Stimulated activated naive CD8-positive, alpha-beta T cell treated with anti-CD3 and anti-CD28 coated beads, Interleukin-15, amount 100 ng/mL, for 72 hours (primary cell): ENCODE measurements around the gene RFT1.

Experiments used
- ATAC-seq: fragments of 150-1000 bp; cut with Tn5 transposase; 2 replicates; pipeline ENCODE4 v1.10.0; 2021; ENCODE audit warnings: mild to moderate bottlenecking, moderate library complexity
- DNase-seq, 2 donors: peaks; one replicate each; pipeline ENCODE4 v3.0.0; 2021 to 2022
- H3K27ac Mint-ChIP-seq, 2 donors: one replicate each; pipeline ENCODE4 v1.8.0; 2022; ENCODE audit warnings: mild to moderate bottlenecking in 2 of 2, mixed read lengths in 2 of 2, moderate library complexity in 2 of 2
- H3K27me3 Mint-ChIP-seq: one replicate; pipeline ENCODE4 v1.8.0; 2022; ENCODE audit warnings: mixed read lengths
- H3K4me1 Mint-ChIP-seq: one replicate; pipeline ENCODE4 v1.8.0; 2022; ENCODE audit warnings: mild to moderate bottlenecking, mixed read lengths
- H3K4me3 Mint-ChIP-seq, 2 donors: one replicate each; pipeline ENCODE4 v1.8.0; 2022; ENCODE audit warnings: mild to moderate bottlenecking in 2 of 2, mixed read lengths in 2 of 2, moderate library complexity in 1 of 2
- H3K9me3 Mint-ChIP-seq, 2 donors: one replicate each; pipeline ENCODE4 v1.8.0; 2022; ENCODE audit warnings: mixed read lengths in 2 of 2

Gene RFT1

GRCh38 chr3:53146319-53146891, 16.2 kb upstream of the RFT1 start:
- no peak overlapping the region for H3K4me3 Mint-ChIP-seq
- no peaks in the 10 kb centered on the region for H3K27me3 Mint-ChIP-seq
- ATAC-seq (no peak), DNase-seq (no peak)
- no peak overlapping the region for H3K27ac Mint-ChIP-seq
- H3K4me1 Mint-ChIP-seq = no peaks in the 10 kb centered on the region
- no peaks in the 10 kb centered on the region for H3K9me3 Mint-ChIP-seq

DNA sequence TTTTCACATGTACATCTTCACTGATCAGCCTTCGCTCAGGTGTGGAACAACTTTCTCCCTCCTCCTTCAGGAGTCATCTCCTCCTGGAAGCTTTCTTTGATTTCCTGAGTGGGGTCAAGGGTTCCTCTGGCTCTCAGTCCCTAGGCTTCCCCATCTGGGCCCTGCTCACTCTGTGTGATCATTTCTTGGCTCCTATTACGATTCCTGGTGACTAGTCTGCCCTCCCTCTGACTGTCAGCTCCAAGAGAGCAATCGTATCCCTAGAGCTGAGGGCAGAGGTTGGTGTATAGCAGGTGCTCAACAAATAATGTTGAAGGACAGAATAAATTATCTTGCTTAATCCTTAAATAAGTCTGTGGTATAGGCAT, 15.5 kb upstream of the RFT1 start:
- Mint-ChIP-seq H3K27me3 (no peaks in the 10 kb centered on the region), H3K4me1 (no peaks in the 10 kb centered on the region), H3K4me3 (no peak overlapping the region), H3K27ac (peak overlapping the region in 1 of 2 donors; percentile 55), H3K9me3 (no peaks in the 10 kb centered on the region)
- ATAC-seq (no peak), DNase-seq (no peak)

GRCh38 chr3:53144862-53145712, 14.9 kb upstream of the RFT1 start:
- Mint-ChIP-seq H3K4me1 (no peaks in the 10 kb centered on the region), H3K9me3 (no peaks in the 10 kb centered on the region), H3K27me3 (no peaks in the 10 kb centered on the region), H3K4me3 (no peak overlapping the region), H3K27ac (no peak overlapping the region)
- ATAC-seq (no peak), DNase-seq (no peak)

DNA sequence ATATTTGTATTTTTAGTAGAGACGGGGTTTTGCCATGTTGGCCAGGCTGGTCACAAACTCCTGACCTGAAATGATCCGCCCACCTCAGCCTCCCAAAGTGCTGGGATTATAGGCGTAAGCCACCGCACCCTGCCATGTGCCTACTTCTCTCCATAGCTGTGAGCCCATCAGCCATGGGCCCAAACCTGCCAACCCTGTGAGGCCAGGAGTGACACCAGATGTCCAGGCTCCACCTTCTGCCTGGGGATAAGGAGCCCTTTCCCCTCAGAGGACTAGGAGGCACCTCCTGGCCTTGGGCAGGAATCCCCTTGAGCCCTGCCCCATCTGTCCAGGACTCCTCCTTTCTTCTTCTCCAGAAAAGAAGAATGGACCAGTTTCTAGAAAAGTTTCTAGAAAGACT, 14.2 kb upstream of the RFT1 start:
- Mint-ChIP-seq H3K27me3 (no peaks in the 10 kb centered on the region), H3K27ac (no peak overlapping the region), H3K4me3 (no peak overlapping the region), H3K9me3 (no peaks in the 10 kb centered on the region), H3K4me1 (no peaks in the 10 kb centered on the region)
- DNase-seq (no peak), ATAC-seq (no peak)

DNA sequence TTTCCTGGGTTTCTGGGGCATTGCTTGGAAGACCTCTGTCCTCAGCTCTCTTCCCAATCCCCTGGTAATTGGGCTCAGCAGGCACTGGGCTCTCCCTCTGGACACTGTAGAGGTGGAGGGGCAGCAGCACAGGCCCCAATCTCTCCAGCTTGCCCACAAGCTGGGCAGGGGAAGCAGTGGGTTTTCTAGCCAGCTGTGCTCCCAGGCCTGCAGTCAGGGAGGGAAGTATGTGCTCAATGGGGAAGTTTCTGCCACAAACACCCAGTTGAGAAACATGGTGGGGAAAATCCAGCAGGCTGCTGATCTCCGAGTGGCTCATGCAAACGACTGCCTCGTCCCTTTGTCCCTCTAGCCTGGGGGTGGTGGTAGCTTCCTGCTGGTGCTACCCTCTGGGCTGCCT, 12.8 kb upstream of the RFT1 start:
- Mint-ChIP-seq H3K27me3 (no peaks in the 10 kb centered on the region), H3K27ac (no peak overlapping the region), H3K9me3 (no peaks in the 10 kb centered on the region), H3K4me1 (no peaks in the 10 kb centered on the region), H3K4me3 (no peak overlapping the region)
- ATAC-seq = no peak
- no peak for DNase-seq

- Mint-ChIP-seq H3K27ac (peak overlapping the region in 1 of 2 donors; percentile 56), H3K4me3 (no peak overlapping the region), H3K27me3 (no peaks in the 10 kb centered on the region), H3K9me3 (no peaks in the 10 kb centered on the region), H3K4me1 (no peaks in the 10 kb centered on the region)
- peak; percentile 29 for ATAC-seq
- no peak for DNase-seq
Measured at GRCh38 chr3:53140847-53141845, 10.9 kb upstream of the RFT1 start.

DNA sequence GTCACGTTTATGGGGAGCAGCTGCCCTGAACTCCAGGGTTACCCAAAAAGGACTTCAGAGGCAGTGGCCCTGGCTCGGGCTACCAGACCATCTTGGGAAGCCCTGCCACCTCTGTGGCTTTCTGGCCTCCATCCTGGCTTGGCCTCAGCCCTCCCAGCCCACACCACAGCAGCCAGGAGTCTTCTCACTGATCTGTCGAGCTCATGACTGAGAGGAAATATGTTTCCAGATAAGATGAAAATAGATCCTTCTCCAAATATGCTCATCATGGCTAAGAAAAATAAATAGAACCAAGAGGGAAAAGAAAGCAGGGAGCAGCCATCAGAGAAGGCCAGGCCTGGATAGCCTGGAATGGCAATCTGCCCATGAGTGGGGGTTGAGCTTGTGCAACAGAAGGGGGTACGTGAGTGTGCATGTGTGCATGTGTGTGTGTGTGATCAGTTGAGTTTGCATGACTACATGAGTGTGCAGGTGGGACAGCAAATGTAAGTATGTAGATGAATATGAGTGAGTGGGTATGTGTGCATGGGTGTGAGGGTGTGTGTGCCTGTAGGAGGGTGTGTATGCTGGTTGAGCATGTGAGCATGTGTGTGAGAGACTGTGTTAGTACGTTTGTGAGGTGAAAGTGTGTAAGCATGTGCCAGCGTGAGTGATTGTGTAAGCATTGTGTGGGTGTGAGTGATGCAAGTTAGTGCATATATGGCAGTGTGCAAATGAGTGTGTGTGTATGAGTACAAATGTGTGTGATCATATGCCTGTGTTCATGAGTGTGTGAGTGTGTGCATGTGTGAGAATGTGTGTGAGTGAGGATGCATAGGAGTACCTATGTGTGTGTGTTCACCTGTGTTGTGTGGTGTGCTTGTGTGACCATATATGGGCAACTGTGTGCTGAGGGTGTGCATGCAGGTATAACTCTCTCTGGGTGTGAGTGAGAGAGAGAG, 9.9 kb upstream of the RFT1 start:
- Mint-ChIP-seq H3K27ac (no peak overlapping the region), H3K9me3 (no peaks in the 10 kb centered on the region), H3K4me3 (no peak overlapping the region), H3K27me3 (no peaks in the 10 kb centered on the region), H3K4me1 (no peaks in the 10 kb centered on the region)
- ATAC-seq = no peak
- DNase-seq = no peak

- Mint-ChIP-seq H3K27ac (no peak overlapping the region), H3K4me3 (no peak overlapping the region), H3K9me3 (no peaks in the 10 kb centered on the region), H3K27me3 (no peaks in the 10 kb centered on the region), H3K4me1 (no peaks in the 10 kb centered on the region)
- DNase-seq (no peak), ATAC-seq (no peak)
Measured at GRCh38 chr3:53137835-53138446, 7.7 kb upstream of the RFT1 start.

GRCh38 chr3:53137221-53137620, 7.0 kb upstream of the RFT1 start:
- no peaks in the 10 kb centered on the region for H3K4me1 Mint-ChIP-seq
- no peaks in the 10 kb centered on the region for H3K9me3 Mint-ChIP-seq
- DNase-seq = no peak
- no peak for ATAC-seq
- H3K4me3 Mint-ChIP-seq = no peak overlapping the region
- no peaks in the 10 kb centered on the region for H3K27me3 Mint-ChIP-seq
- H3K27ac Mint-ChIP-seq = peak overlapping the region in 1 of 2 donors; percentile 16

GRCh38 chr3:53134631-53135232, 4.5 kb upstream of the RFT1 start:
- Mint-ChIP-seq H3K9me3 (no peaks in the 10 kb centered on the region), H3K4me1 (peaks cover 11% of the 10 kb centered on the region), H3K4me3 (no peak overlapping the region), H3K27me3 (no peaks in the 10 kb centered on the region), H3K27ac (no peak overlapping the region)
- ATAC-seq (peak; percentile 73), DNase-seq (peak; percentile 61 to 71)

- peaks cover 22% of the 10 kb centered on the region for H3K4me1 Mint-ChIP-seq
- H3K27ac Mint-ChIP-seq = peak overlapping the region in 1 of 2 donors; percentile 77
- ATAC-seq (no peak), DNase-seq (no peak)
- H3K4me3 Mint-ChIP-seq = no peak overlapping the region
- no peaks in the 10 kb centered on the region for H3K9me3 Mint-ChIP-seq
- H3K27me3 Mint-ChIP-seq = no peaks in the 10 kb centered on the region
Measured at GRCh38 chr3:53132347-53132746, 2.1 kb upstream of the RFT1 start.

- H3K4me1 Mint-ChIP-seq = peaks cover 22% of the 10 kb centered on the region
- peak overlapping the region; percentile 95 to 96 for H3K4me3 Mint-ChIP-seq
- no peaks in the 10 kb centered on the region for H3K9me3 Mint-ChIP-seq
- H3K27ac Mint-ChIP-seq = peak overlapping the region; percentile 97 to 98
- no peaks in the 10 kb centered on the region for H3K27me3 Mint-ChIP-seq
- DNase-seq = no peak
- ATAC-seq = no peak
Measured at GRCh38 chr3:53131096-53131495, 861 bp upstream of the RFT1 start.

GRCh38 chr3:53129344-53129743, 891 bp downstream of the RFT1 start:
- H3K27ac Mint-ChIP-seq = peak overlapping the region; percentile 34 to 97
- no peaks in the 10 kb centered on the region for H3K27me3 Mint-ChIP-seq
- no peaks in the 10 kb centered on the region for H3K9me3 Mint-ChIP-seq
- H3K4me1 Mint-ChIP-seq = peaks cover 22% of the 10 kb centered on the region
- no peak for DNase-seq
- no peak for ATAC-seq
- peak overlapping the region; percentile 95 to 96 for H3K4me3 Mint-ChIP-seq

DNA sequence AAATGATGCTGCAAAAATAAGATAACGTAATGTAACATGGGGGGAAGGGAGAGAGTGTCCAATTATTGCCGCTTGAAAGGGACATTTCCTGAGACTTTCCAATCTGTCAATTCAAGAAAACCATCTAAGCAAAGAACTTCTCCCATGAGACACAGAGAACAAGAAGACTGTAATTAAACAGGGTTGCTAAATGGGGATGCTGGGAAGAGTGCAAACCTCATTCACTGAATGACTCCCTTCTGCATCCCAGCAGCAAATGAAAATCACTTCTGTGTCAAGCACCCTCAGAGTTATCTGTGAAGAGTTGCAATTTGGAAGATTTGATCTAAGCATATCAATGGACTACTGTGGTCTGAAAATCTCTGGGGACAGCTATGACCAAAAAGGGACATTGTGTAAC, 3.6 kb downstream of the RFT1 start:
- Mint-ChIP-seq H3K4me1 (peaks cover 22% of the 10 kb centered on the region), H3K9me3 (no peaks in the 10 kb centered on the region), H3K27me3 (no peaks in the 10 kb centered on the region), H3K27ac (no peak overlapping the region), H3K4me3 (no peak overlapping the region)
- DNase-seq (no peak), ATAC-seq (no peak)
